ENCODE results near the gene TEAD1.

TEAD1 gene

DNA sequence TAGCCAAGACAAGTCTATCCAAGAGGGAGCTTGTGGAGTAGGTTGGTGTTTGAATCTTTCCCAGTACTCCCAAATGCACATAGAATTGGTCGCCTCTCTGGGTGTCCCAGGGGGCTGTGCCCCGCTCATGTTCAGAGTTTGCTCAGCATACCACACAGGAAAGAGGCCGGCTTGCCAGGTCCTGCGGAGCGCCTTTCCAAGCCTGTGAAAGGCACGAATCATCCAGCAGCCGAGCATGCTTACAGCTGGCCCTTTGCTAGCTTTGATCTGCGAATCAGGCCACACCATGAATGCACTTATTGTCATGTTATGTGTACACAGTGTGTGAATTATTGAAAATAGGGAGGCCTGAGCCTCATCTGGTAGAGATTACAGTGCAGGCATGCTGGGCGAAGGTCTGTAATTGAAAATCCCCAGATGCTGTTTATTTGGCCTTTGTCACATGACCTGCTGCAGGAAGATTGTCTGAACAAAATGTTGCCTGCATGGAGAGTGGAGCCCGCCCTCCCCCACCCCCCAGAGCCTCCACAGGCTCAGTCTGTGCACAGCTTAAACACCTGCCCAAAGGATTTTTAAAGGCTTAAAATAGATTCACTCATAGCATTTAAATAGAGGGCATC lies 171.6 kb downstream of the TEAD1 start:
- TF ChIP-seq ZFX (IDR thresholded peaks at IDR 0.05; ENCODE audit: borderline replicate concordance): no peak
- TF ChIP-seq, protein P1, sequence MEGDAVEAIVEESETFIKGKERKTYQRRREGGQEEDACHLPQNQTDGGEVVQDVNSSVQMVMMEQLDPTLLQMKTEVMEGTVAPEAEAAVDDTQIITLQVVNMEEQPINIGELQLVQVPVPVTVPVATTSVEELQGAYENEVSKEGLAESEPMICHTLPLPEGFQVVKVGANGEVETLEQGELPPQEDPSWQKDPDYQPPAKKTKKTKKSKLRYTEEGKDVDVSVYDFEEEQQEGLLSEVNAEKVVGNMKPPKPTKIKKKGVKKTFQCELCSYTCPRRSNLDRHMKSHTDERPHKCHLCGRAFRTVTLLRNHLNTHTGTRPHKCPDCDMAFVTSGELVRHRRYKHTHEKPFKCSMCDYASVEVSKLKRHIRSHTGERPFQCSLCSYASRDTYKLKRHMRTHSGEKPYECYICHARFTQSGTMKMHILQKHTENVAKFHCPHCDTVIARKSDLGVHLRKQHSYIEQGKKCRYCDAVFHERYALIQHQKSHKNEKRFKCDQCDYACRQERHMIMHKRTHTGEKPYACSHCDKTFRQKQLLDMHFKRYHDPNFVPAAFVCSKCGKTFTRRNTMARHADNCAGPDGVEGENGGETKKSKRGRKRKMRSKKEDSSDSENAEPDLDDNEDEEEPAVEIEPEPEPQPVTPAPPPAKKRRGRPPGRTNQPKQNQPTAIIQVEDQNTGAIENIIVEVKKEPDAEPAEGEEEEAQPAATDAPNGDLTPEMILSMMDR (IDR thresholded peaks at IDR 0.05): no peak
- no peak overlapping the region for H3K27ac ChIP-seq

GRCh38 chr11:12846786-12847615 lies 172.8 kb downstream of the TEAD1 start:
- H3K27ac ChIP-seq: no peak overlapping the region

DNA sequence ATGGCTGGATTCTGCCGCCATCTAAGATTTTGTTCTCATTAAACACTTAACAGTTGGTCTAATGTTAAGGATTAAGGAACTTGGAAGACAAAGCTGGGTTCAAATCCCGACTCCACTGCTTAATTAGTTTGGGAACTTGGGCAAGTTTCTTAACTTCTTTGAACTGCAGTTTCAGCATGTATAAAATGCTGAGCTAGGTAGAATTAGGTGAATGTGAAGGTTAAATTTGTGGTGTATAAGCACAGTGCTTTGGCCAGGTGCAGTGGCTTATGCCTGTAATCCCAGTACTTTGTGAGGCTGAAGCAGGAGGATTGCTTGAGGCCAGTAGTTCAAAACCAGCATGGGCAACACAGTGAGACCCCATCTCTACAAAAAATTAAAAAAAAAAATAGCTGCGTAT lies 174.2 kb downstream of the TEAD1 start:
- no peak for TF ChIP-seq ZFX (IDR thresholded peaks at IDR 0.05; ENCODE audit: borderline replicate concordance)
- TF ChIP-seq, protein P1 (IDR thresholded peaks at IDR 0.05): no peak
- no peak overlapping the region for H3K27ac ChIP-seq

More at GRCh38 chr11:12846786-12847615, 172.8 kb downstream of the TEAD1 start:
- no peak for TF ChIP-seq ZFX (IDR thresholded peaks at IDR 0.05; ENCODE audit: borderline replicate concordance)
- TF ChIP-seq, protein P1 (IDR thresholded peaks at IDR 0.05): no peak

DNA sequence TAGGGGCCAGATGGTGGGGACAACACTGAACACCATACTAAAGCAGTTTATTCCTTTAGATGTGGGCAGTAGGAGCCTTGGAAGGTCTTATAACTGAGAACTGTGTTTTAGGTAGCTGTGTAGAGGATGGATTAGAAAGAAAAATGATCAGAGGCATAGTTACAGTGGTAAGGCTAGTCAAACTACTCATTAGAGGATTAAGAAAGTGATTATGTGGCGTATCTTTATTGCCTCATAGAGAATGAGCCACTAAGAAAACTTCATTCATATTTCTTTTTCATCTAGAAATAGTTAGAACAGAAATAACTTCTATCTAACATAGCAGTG lies 179.1 kb downstream of the TEAD1 start:
- TF ChIP-seq ZFX (IDR thresholded peaks at IDR 0.05; ENCODE audit: borderline replicate concordance): no peak
- TF ChIP-seq, protein P1 (IDR thresholded peaks at IDR 0.05): no peak
- H3K27ac ChIP-seq: peak overlapping the region; percentile 65

GRCh38 chr11:12853652-12854296 lies 179.6 kb downstream of the TEAD1 start:
- peak overlapping the region; percentile 65 for H3K27ac ChIP-seq
- TF ChIP-seq ZFX (IDR thresholded peaks at IDR 0.05; ENCODE audit: borderline replicate concordance): no peak
- TF ChIP-seq, protein P1 (IDR thresholded peaks at IDR 0.05): no peak

GRCh38 chr11:12854297-12854661 lies 180.1 kb downstream of the TEAD1 start:
- TF ChIP-seq, protein P1 (IDR thresholded peaks at IDR 0.05): no peak
- TF ChIP-seq ZFX (IDR thresholded peaks at IDR 0.05; ENCODE audit: borderline replicate concordance): no peak
- H3K27ac ChIP-seq: peak overlapping the region; percentile 65

- TF ChIP-seq, protein P1 (IDR thresholded peaks at IDR 0.05): no peak
- TF ChIP-seq ZFX (IDR thresholded peaks at IDR 0.05; ENCODE audit: borderline replicate concordance): no peak
- peak overlapping the region; percentile 65 for H3K27ac ChIP-seq
Measured at GRCh38 chr11:12854829-12855228, 180.6 kb downstream of the TEAD1 start.

Data from 22Rv1 (cell line).